ENCODE data around the gene SRM.
"Not testable (repeated sequence)": the region's sequence is repeated elsewhere in the genome, so short reads cannot be mapped to it uniquely, and the experiment has no call there.

The SRM gene

GRCh38 chr1:11099310-11100148, 39.7 kb upstream of the SRM start, which contains the start of gene EXOSC10:
Gene EXOSC10, minus strand, starts transcription at chr1:11099869. Its CDS starts 38 bp downstream, at chr1:11099831.
- H3K4me3 ChIP-seq (ENCODE audit: low read depth, low read length) = peak within 1 kb of the TSS; percentile 94
- no peak for TF ChIP-seq CTCF (IDR thresholded peaks at IDR 0.05; ENCODE audit: low read depth, low read length)

GRCh38 chr1:11098931-11099309, 39.1 kb upstream of the SRM start:
- peak overlapping the region; percentile 94 for H3K4me3 ChIP-seq (ENCODE audit: low read depth, low read length)
- no peak for TF ChIP-seq CTCF (IDR thresholded peaks at IDR 0.05; ENCODE audit: low read depth, low read length)

GRCh38 chr1:11083784-11084183, 24.0 kb upstream of the SRM start:
- not testable (repeated sequence) for H3K4me3 ChIP-seq (ENCODE audit: low read depth, low read length)

GRCh38 chr1:11080931-11081330, 21.1 kb upstream of the SRM start:
- no peak for TF ChIP-seq CTCF (IDR thresholded peaks at IDR 0.05; ENCODE audit: low read depth, low read length)
- H3K4me3 ChIP-seq (ENCODE audit: low read depth, low read length) = no peak overlapping the region

- TF ChIP-seq CTCF (IDR thresholded peaks at IDR 0.05; ENCODE audit: low read depth, low read length) = no peak
- H3K4me3 ChIP-seq (ENCODE audit: low read depth, low read length) = no peak overlapping the region
These were observed 18.8 kb upstream of the SRM start for GRCh38 chr1:11078631-11079030.

GRCh38 chr1:11073398-11073797, 13.6 kb upstream of the SRM start:
- H3K4me3 ChIP-seq (ENCODE audit: low read depth, low read length) = not testable (repeated sequence)

- TF ChIP-seq CTCF (IDR thresholded peaks at IDR 0.05; ENCODE audit: low read depth, low read length) = no peak
- H3K4me3 ChIP-seq (ENCODE audit: low read depth, low read length) = no peak overlapping the region
These were observed 12.5 kb upstream of the SRM start for GRCh38 chr1:11072216-11072917.

GRCh38 chr1:11071463-11072215, 11.8 kb upstream of the SRM start:
- no peak for TF ChIP-seq CTCF (IDR thresholded peaks at IDR 0.05; ENCODE audit: low read depth, low read length)

More at GRCh38 chr1:11071463-11072215, 11.8 kb upstream of the SRM start:
- H3K4me3 ChIP-seq (ENCODE audit: low read depth, low read length) = no peak overlapping the region
